Heart left ventricle (tissue), 13 donors: ENCODE data around the gene LUC7L3.

Experiments used
- POLR2A ChIP-seq, 2 donors: fragments of 450-650 bp; IDR thresholded peaks; one replicate each; pipeline ENCODE4 v1.6.1; 2017; ENCODE audit warnings: antibody characterized with exemption in 2 of 2, mild to moderate bottlenecking in 2 of 2, moderate library complexity in 2 of 2
- TF ChIP-seq, protein P1 (sequence below), 12 donors: fragments of 200-600 bp; sonication (generic) in 4 of 12; IDR thresholded peaks; one replicate each; pipeline versions ENCODE4 v1.5.0 to v1.8.0; 2018 to 2022; ENCODE audit warnings: antibody characterized with exemption in 12 of 12, mild to moderate bottlenecking in 5 of 12
- donor health status: ischemic (EF 13 %, LVEDD 7.1; RV severe dilation, severe dysfunction).
- donor health status: DM: no; HTN: yes; CAD: no.
- donor health status: DM: no; HTN: no; CAD: no.
- donor health status: ischemic (EF 25% LVEDD 6.9; RV normal size, moderate dysfunction).
- donor health status: ischemic (EF 25% LVEDD 5.7; RV mildly dilated, moderate dysfunction).
- donor health status: ischemic (EF 35%, LVEDD 5.7; RV mildly dilated, moderate dysfunction).
- donor health status: nonischemic (EF 11% LVEDD 7.7; RV severe dilation, severe dysfunction).
- donor health status: DM: yes; HTN: yes; CAD: no.
- donor health status: PGD.
- donor health status: ischemic (EF 29% LVEDD 5.4; RV normal size, mild dysfunction).
- donor health status: nonischemic (EF 23%, LVEDD 6.1; RV moderate dilation, normal function).

DNA sequence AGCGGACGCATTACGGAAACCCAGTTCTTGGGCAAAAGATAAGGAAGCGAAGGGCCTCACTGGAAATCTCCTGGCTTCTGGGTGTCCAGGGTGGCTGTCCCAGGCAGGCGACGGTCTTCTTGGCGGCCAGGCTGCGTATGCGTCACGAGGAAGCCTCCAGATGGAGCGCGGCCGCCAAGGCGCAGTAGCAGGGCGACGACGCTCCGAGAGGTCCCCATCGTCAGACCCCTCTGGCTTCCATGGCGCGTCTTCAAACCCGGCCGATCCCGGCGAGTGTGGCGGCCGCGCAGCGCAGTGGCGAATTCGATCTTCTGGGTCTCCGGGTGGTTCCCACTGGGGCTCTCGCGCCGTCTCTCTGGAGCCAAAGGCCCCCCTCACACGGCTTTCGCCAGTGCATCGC is 61.8 kb downstream of the LUC7L3 start:
- TF ChIP-seq, protein P1, sequence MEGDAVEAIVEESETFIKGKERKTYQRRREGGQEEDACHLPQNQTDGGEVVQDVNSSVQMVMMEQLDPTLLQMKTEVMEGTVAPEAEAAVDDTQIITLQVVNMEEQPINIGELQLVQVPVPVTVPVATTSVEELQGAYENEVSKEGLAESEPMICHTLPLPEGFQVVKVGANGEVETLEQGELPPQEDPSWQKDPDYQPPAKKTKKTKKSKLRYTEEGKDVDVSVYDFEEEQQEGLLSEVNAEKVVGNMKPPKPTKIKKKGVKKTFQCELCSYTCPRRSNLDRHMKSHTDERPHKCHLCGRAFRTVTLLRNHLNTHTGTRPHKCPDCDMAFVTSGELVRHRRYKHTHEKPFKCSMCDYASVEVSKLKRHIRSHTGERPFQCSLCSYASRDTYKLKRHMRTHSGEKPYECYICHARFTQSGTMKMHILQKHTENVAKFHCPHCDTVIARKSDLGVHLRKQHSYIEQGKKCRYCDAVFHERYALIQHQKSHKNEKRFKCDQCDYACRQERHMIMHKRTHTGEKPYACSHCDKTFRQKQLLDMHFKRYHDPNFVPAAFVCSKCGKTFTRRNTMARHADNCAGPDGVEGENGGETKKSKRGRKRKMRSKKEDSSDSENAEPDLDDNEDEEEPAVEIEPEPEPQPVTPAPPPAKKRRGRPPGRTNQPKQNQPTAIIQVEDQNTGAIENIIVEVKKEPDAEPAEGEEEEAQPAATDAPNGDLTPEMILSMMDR (IDR thresholded peaks at IDR 0.05) = no peak
- no peak for TF ChIP-seq POLR2A (IDR thresholded peaks at IDR 0.05)
